Raji (cell line): Measurements from ENCODE around the gene CST4.

ENCODE experiments used
- POLR2A ChIP-seq: IDR thresholded peaks from 2 replicates; pipeline ENCODE4 v1.6.1; 2011; ENCODE audit warnings: low read depth, low read length, control low read depth; ENCODE audit not compliant: insufficient read depth

CST4 gene

DNA sequence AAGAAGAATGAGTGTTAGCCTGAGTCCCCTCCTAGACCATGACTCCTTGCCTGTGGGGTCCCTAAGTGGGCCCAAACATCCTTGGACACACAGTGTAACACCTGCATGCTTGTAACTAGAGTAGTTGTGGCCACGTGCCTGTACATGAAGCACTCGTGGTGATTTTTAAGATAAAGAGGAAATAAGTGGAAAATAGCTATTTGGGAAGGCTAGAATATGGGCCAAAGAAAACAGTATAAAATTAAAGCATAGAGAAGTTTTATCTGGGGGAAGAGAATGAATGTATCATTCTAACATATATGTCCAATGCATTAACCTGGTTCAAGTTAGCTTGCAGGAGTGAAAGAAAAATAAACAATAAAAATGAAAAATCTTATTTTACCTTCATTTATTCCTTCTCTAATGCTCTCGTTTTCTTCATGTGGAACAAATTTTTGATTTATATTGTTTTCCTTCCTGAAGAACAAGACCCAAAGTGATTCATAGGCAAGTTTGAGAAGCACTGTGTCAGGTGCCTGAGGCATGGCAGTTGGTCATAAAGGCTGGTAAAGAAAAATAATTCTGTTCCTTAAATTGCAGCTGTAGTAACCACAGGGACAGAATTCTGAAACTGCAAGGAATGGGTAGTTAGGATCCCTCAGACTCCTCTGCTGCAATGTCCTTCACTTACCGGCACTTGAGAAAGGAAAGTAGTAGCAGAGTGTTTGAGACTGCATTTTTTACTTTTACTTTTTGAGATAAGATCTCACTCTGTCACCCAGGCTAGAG is 42.5 kb downstream of the CST4 start:
- TF ChIP-seq POLR2A: no peak

DNA sequence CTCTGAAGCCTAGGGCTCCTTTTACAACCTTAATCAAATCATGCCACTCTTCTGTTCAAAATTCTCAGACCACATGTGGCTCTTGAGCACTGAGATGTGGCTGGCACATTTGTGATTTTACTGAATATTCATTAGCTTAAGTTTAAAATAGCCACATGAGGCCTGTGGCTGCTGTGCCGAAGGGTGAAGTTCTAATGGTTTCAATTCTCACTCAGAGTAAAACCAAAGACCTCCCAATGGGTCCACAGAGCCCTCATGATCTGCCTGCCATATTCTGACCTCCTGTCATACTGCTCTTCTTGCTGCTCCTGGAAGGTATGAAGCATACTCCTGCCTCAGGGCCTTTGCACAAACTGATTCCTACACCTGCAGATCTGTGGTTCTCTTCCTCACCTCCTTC is 43.3 kb downstream of the CST4 start:
- TF ChIP-seq POLR2A: no peak

DNA sequence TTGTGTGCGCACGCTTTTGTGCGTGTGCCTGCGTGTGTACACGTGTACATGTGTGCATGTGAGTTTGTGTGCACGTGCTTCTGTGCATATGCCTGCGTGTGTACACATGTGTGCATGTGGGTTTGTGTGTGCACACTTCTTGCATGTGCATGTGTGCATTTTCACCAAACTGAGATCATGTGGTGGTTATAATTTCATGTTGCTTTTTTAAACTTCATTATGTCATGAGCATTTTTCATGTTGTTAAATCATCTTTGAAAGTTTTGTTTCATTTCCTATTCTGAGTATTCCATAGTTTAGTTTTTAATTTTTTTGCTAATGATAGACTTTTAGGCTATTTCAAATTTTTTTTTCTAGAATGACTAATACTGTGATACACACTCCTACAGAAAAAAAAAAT is 44.7 kb downstream of the CST4 start:
- no peak for TF ChIP-seq POLR2A

DNA sequence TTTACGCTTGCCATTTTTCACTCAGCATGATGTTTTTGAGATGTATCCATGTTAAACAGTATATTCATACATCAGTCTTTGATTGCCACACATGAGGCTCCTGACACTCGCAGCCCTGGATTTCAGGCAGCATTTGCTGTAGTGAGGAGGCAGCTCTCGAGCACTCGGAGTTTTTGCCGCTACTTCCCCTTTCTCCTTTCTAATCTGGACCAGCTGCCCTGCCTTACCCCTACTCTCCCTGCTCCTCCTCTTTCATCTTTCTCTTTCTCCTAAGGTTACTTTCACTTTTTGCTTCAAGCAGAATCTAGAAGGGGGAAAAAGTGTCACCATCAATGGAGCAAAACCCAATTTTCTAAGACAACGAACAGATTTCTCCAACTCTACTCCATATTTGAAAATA is 45.2 kb downstream of the CST4 start:
- TF ChIP-seq POLR2A: no peak

DNA sequence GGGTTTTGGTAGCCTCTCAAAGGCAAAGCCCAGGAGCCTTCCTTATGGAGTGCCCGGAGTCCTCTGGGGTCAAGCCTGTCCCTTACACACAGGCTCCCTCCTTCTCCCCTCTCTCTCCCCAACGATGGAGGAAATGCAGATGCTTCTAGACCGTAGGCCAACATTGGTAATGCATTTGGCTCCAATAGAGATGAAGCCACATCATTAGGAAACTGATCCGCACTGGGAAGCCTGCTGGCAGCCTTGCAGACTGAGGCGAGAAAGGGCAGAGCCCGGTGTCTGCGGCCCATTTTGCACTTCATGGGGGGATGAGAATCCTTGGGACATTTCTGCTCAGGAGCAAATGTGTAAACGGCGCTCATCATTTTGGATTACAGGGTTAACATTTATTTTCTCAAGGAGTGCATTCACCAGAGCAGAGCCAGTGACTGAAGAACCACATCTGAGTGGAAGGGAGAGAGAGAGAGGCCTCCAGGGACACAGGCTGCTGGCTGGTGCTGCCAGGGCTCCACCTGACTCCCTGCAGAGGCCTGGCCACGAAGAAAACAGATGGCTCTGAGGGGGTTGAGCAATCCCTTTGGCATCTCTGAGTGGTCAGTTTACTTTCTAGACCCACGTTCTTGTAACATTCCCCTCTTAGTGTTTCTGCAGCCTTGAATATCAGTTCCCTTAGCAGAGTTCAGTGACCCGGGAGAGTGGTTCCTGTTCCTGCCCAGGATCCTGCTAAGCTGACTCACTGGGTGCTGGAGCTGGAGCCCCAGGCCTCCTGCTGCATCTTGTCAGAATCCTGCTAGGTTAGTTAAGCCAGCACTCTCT is 46.7 kb downstream of the CST4 start:
- no peak for TF ChIP-seq POLR2A

DNA sequence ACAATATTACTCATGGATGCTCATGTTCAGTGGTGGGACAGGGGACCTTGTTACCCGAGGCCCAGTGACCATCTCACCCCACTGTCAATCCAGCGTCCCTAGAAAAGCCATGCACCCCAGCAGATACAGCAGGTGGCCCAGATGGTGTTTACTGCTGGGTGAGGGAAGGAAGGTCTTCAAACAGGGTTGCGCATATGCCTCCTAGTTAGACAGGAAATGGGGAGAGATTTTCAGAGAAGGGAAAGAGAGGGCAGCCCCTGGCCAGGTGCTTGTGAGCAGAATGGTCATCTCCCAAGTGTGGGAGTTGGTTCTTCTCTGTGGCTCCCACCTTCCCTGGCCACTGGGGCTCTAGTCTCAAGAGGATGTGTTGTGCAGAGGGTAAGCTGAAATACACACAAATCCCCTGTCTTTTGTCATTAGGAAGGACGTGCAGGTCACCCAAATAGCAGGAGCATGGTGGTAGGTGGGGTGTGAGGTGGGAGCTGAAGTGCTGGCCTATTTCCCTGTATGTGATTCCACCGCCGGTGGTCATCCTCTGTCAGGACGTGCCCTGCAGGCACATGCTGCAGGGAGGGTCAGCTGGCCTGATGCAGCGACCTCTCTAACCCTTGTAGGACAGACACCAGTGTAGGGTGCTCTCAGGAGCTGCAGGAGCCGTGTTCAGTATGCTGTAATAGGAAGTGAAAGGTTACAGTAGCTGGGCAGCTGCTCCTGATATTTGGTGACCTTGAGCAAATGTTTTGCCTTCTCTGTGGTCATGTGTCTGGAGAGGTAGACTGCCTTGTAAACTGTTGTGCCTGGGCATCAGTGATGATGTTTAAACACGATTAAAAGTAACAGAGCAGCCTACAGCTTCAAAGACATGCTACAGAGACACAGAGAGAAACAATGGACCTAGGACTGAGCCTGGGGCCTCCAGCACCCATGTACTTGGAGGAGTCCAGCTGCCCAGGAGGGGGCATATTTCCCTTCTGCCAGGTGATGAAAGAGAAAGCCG is 47.9 kb downstream of the CST4 start:
- no peak for TF ChIP-seq POLR2A

DNA sequence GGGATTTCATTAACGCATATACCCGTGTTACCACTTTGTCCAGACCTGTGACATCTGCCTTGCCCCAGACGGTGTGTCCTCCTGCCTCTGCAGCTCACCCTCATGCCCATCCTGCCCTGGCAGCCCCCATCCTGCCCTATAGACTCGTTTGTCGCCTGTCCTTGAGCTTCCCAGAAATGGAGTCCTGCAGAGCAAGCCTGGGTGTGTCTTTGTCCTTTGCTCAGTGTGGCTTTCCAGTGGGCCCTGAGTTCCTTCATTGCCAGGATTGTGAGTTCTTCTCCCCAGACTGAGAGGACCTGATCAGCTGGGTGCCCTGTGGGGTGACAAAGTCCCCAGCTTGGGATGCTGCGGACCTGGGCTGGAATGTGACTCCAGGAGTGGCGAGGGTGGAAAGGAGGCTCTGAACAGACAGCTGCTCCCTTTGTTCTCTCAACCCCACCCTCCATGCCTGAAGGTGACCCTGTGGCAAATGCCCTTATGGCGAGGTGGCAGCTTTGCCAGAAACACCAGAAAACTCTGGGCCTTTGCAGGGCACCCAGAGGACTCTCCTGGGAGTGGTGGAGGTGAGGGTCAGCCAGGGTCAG is 48.7 kb downstream of the CST4 start:
- TF ChIP-seq POLR2A: no peak

DNA sequence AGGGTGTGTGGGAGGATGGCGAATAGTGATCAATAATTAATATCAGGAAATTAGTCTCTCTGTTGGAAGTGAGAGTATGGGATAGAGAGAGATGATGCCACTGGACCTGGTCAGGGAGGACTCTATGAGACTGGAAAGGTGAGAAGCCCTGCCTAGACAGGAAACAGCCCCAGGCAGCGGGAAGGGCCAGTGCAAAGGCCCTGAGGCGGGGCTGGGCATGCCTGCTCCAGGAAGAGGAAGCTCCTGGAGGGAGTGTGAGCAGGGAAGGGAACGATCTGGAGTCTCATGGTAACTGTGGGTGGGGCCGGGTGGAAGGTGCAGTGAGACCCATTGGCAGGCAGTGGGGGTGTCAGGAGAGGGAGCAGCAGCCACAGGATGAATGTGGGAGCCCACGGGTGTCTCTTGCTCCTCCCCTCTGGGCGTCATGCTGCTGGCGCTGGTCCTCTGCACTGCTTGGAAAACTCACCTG is 49.3 kb downstream of the CST4 start:
- TF ChIP-seq POLR2A: no peak

DNA sequence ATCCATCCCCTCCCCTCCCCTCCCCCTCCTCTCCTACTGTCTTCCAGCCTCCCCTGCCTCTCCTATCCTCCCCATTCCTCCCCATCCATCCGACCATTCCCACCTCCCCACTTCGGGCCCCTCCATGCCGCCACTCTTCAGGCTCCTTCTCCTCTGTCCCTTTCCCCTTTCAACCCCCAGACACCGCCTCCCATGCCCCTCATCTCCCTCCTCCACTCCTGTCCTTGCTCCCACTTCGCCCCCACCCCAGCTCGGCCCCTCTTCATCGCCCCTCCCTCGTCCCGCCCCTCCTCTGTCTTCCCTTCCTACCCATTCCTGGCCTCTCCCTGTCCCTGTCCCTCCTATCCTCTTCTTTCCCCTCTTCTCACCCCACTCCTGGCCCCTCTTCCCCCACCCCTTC is 50.5 kb downstream of the CST4 start:
- no peak for TF ChIP-seq POLR2A

DNA sequence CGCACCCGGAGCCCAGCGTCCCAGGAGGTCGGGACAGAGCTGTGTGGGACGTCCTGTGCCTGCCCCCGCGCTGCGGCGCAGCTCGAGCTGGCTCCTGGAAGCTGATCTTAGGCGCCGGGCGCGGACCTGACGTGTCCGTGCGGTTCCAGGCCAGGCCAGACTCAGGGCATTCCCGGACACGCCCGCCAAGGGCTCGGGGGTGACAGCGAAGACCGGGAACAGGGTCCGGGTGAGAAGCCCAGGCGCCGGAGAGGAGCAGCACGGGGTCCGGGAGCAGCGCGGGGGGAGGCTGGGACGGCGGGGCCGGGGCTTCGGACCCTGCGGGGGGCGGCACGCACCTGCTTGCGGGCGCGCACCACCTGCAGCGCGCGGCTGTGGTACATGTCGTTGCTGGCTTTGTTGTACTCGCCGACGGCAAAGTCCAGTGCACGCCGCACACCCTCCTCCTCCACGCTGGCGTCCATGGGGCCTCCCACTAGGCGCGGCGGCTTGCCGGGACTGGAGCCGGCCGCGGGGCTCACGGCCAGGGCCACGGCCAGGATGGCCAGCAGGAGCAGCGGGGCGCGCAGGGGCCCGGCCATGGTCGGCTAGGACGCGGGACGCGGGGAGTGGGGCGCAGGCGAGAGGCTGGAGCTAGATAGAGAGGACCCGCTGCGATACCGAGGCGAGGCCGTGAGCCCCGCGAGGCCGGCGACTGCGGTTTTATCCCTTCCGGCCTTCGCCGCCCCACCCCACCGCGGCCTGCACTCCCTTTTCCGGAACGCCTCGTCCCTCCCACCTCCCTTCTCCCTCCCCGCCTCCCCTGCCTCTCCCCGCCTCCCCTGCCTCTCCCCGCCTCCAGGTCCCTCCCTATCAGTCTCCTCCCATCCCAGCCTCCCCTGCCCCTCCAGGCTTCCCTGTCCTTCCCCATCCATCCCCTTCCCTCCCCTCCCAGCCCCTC is 51.3 kb downstream of the CST4 start, which contains the start of gene CST3:
Gene CST3 (minus strand): TSS at position 674 of the 940 bp plus-strand sequence. CDS start 93 bp downstream, at position 581.
- TF ChIP-seq POLR2A: no peak

DNA sequence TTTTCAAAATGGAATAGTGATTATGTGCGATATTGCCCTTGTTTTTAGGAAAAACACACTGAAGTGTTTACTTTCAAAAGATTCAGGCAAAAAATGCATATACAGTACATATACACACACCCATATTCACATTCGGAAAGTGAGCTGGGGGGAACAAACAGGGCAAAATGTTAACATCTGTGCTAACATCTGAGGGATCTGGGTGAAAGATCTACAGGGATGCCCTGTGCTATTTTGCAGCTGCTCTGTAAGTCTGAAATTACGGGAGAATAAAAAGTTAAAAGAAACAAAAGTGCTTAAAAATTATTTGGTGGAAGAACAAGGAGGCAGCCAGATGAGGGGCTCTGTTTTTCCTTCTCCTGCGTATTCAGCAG is 51.9 kb downstream of the CST4 start:
- no peak for TF ChIP-seq POLR2A

DNA sequence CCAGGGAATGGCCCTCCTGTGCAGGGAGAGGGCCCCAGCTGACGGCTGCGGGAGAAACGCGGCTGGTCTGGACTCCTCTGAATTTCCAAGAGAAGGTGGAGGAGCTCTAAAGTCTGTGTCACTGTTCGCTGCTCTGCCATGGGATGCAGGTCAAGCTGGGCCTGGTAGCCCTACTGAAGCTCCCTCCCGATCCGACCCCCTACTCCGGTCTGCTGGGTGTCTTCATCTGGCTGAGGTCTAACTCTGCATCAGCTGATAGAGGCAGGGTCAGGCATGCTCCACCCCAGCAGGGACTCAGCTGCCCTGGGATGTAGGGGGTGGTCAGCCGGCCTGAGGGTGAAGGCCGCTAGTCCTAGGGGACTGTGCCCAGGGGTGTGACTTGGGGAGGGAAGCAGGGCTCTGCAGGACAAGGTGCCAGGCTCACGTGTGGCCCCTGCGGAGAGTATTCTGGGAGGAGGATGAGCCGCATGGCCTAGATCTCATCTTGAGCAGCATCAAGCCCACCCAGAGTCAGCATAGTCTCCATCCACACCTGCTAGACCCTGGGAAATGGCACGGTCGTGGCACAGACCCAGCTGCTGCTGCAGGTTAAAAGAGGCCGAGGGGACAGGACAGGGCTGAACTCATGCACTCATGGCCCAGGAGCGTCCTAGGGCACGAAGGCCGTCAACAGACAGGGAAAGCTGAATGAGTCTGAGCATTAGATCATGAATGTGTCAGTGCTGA is 52.5 kb downstream of the CST4 start:
- TF ChIP-seq POLR2A: no peak
